NT2/D1 (cell line): Measurements from ENCODE around the gene BBS9.

Experiments used
- SUZ12 ChIP-seq: IDR thresholded peaks from 2 replicates; pipeline ENCODE4 v1.6.1; 2011; ENCODE audit not compliant: insufficient read length, insufficient read depth; ENCODE audit errors: extremely low read depth
- YY1 ChIP-seq: IDR thresholded peaks from 2 replicates; pipeline ENCODE4 v1.6.1; 2011; ENCODE audit not compliant: insufficient read length, insufficient read depth
- ZNF274 ChIP-seq: IDR thresholded peaks from 2 replicates; pipeline ENCODE4 v1.6.1; 2011; ENCODE audit warnings: mild to moderate bottlenecking, low read depth, low read length

GRCh38 chr7:33184828-33185227 lies 55.5 kb downstream of the BBS9 start:
- TF ChIP-seq YY1: no peak
- no peak for TF ChIP-seq ZNF274
- no peak for TF ChIP-seq SUZ12
